GM12878 (cell line): ENCODE data around the gene HNF4A. TPM values are rescaled to one million over a fixed set of nuclear protein-coding genes. Genes with fewer than 3 reads are reported as not detected.
A peak's percentile ranks its signal among the peaks of the same experiment; 100 is the strongest.

Experiments used
- ATAC-seq: fragments of 200-7000 bp; cut with Tn5 transposase; 3 replicates; pipeline ENCODE4 v1.9.1; 2020; ENCODE audit warnings: mild to moderate bottlenecking, moderate library complexity
- BruUV-seq: library from RNA; stranded (reverse); fragments of 400-500 nt; replicated peaks from 2 replicates; lab custom pipeline; 2021; lab: Mats Ljungman, UMichigan
- CTCF ChIA-PET: fragments of 300-600 bp; sonication (Branson Sonifier 250); formaldehyde crosslinking; extraction: SDS; loops from one replicate; lab custom pipeline; 2021; ENCODE audit warnings: inconsistent platforms; lab: Yijun Ruan, JAX
- POLR2A ChIA-PET: fragments of 350-600 bp; formaldehyde crosslinking; extraction: SDS; loops from one replicate; lab custom pipeline; 2021; ENCODE audit warnings: inconsistent platforms; lab: Charles Lee
- RAD21 ChIA-PET: fragments of 300-600 bp; sonication (Branson Sonifier 250); formaldehyde crosslinking; loops from one replicate; lab custom pipeline; 2023; ENCODE audit warnings: antibody characterized with exemption; ENCODE audit not compliant: unreplicated experiment; lab: Charles Lee
- SMC1A ChIA-PET: fragments of 300-600 bp; sonication (Branson Sonifier 250); formaldehyde crosslinking; loops from one replicate; lab custom pipeline; 2023; ENCODE audit not compliant: unreplicated experiment, uncharacterized antibody; lab: Charles Lee
- DNase-seq: peaks from one replicate; pipeline ENCODE4 v3.0.0-alpha.2; 2011; ENCODE audit warnings: low read depth, low spot score
- FAIRE-seq: peaks from 3 replicates; lab custom pipeline; 2011; peaks lifted over from hg19 to GRCh38; lab: Jason Lieb, UNC
- H2AFZ ChIP-seq: 2 replicates; pipeline ENCODE4 v1.6.0; 2011; ENCODE audit warnings: low read depth, low read length, control low read depth; ENCODE audit not compliant: control insufficient read depth
- H3K27ac ChIP-seq: 2 replicates; pipeline ENCODE4 v1.5.1; 2011; ENCODE audit warnings: control low read depth; ENCODE audit not compliant: control insufficient read depth, insufficient read depth
- H3K27me3 ChIP-seq, 2 experiments: replicated peaks in 1 of 2; 2 replicates each; pipeline versions ENCODE4 v1.6.0 to v1.6.1; 2011; ENCODE audit warnings: low read length in 1 of 2; ENCODE audit not compliant: control insufficient read depth in 2 of 2, insufficient read depth in 2 of 2
- H3K36me3 ChIP-seq, 2 experiments: 2 replicates each; pipeline ENCODE4 v1.5.1; 2011; ENCODE audit warnings: low read length in 1 of 2; ENCODE audit not compliant: control insufficient read depth in 2 of 2, insufficient read depth in 2 of 2
- H3K4me1 ChIP-seq: 2 replicates; pipeline ENCODE4 v1.6.1; 2011; ENCODE audit warnings: mild to moderate bottlenecking, low read length, moderate library complexity, mixed read lengths; ENCODE audit not compliant: control insufficient read depth, insufficient read depth
- H3K4me2 ChIP-seq: 2 replicates; pipeline ENCODE4 v1.6.0; 2011; ENCODE audit warnings: control low read depth; ENCODE audit not compliant: control insufficient read depth, insufficient read depth
- H3K4me3 ChIP-seq: fragments of 200-600 bp; sonication (generic); 2 replicates; pipeline ENCODE4 v1.5.1; 2016
- H3K79me2 ChIP-seq: 2 replicates; pipeline ENCODE4 v1.6.0; 2011; ENCODE audit warnings: low read length; ENCODE audit not compliant: control insufficient read depth, insufficient read depth
- H3K9ac ChIP-seq: 2 replicates; pipeline ENCODE4 v1.8.0; 2011; ENCODE audit warnings: low read length, control low read depth, mixed read lengths; ENCODE audit not compliant: control insufficient read depth, insufficient read depth
- H3K9me3 ChIP-seq: replicated peaks from 3 replicates; pipeline ENCODE4 v1.5.1; 2011; ENCODE audit warnings: mild to moderate bottlenecking, low read length; ENCODE audit not compliant: control insufficient read depth, insufficient read depth
- H4K20me1 ChIP-seq: 2 replicates; pipeline ENCODE4 v1.6.0; 2011; ENCODE audit not compliant: control insufficient read depth, insufficient read depth
- WGBS: methylation state at CpG from one replicate; pipeline ENCODE4 v1.1.6; 2016; ENCODE audit warnings: low lambda C conversion rate; ENCODE audit not compliant: insufficient replicate concordance, insufficient coverage; ENCODE audit errors: missing lambda C conversion rate; 5-methylcytosine and 5-hydroxymethylcytosine counted together
- in situ Hi-C: fragments of 300-500 bp; cut with MboI; formaldehyde crosslinking; loops from 9 replicates; pipeline ENCODE4 v1.14.3; 2018; ENCODE audit warnings: mixed read lengths
- intact Hi-C: fragments of 100-400 bp; cut with micrococcal nuclease; formaldehyde crosslinking; loops from one replicate; pipeline ENCODE4 v1.14.2; 2022; ENCODE audit not compliant: unreplicated experiment
- polyA plus RNA-seq, 11 experiments: library from polyadenylated mRNA; depleted of rRNA in 4 of 11; unstranded in 6 of 11; stranded (reverse) in 5 of 11; fragments of >200 nt; fragmentation: Nextera tagmentation in 4 of 11; fragmentation: Illumina TruSeq in 1 of 11; extraction: Ambion mirVana in 4 of 11; extraction: Trizol in 1 of 11; gene quantifications; 1 replicate in 1 of 11; 2 replicates in 10 of 11; pipeline versions ENCODE4 v1.2.1 to v1.2.3, GENCODE V29; 2011 to 2016; ENCODE audit warnings: inconsistent platforms in 2 of 11, missing spikeins in 2 of 11, low read depth in 1 of 11
- total RNA-seq, 4 experiments: library from RNA; depleted of rRNA in 3 of 4; stranded (reverse); fragments of >200 nt in 3 of 4; fragmentation: Illumina TruSeq in 1 of 4; extraction: Trizol in 1 of 4; gene quantifications; 2 replicates each; pipeline versions ENCODE4 v1.2.1 to v1.2.3, GENCODE V29; 2013 to 2021
- TF ChIP-seq, protein P1 (sequence below): fragments of 450-650 bp; IDR thresholded peaks from 2 replicates; pipeline ENCODE4 v1.6.1; 2016; ENCODE audit warnings: mild to moderate bottlenecking
- TF ChIP-seq, protein P2 (sequence below), 3 experiments: IDR thresholded peaks in 2 of 3; conservative IDR thresholded peaks in 1 of 3; 2 replicates each; pipeline ENCODE4 v1.5.1; 2011; ENCODE audit warnings: low read depth in 3 of 3, low read length in 3 of 3, mild to moderate bottlenecking in 3 of 3, control low read depth in 2 of 3, moderate library complexity in 2 of 3, inconsistent platforms in 1 of 3, mixed read lengths in 1 of 3; ENCODE audit not compliant: control insufficient read depth in 2 of 3, insufficient read depth in 1 of 3; ENCODE audit errors: extremely low read depth in 1 of 3

Gene HNF4A
- total and polyA plus RNA-seq, 10 of the 15 experiments (the other 5 are each of a cell fraction or from before 2014, with no cell fraction given), result 0.21 TPM; not detected in 9

DNA sequence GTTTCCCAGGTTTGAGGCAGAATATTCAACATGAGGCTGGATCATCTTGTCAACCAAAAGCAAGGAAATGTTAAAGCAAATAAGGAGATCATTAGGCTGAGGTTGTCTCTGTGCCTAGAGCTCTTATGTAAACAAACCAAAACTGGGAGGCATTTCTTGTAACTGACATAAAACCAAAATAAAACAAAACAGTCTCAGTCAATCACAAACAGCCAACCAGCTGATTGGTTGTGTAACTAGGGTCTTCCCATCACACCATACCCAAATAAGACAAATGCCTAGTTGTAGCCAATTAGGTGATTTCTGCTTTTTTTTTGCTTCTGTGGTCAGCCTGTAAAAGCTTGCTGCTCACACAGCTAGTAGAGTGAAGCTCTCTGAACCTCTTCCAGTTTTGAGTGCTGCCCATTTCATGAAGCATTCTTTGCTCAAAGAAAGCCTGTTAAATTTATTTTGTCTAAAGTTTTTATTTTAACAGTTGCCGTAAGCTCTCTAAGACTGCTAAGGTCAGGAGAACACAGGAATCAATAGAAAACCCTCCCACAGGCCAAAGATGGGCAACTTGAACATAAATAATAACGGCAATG is 35.6 kb upstream of the HNF4A start:
- ChIA-PET RAD21 (interaction anchor here (1.0 kb wide), 1 partner anchor 102 kb away, joined by 3 read pairs; no protein-coding TSS in a partner anchor), SMC1A (interaction anchor here (1.4 kb wide), 1 partner anchor 8 kb away, joined by 6 read pairs; the partner anchor contains the start of gene FITM2), POLR2A (no interaction called here), CTCF (interaction anchor here (1.4 to 3.0 kb wide), 3 partner anchors 9 to 102 kb away, joined by 3 to 16 read pairs (median 12); partner anchors contain the start of gene FITM2)
- ATAC-seq (no peak), DNase-seq (no peak), FAIRE-seq (no peak)
- in situ Hi-C loops, result no loop called here
- no peaks in the 10 kb centered on the region for H4K20me1 ChIP-seq
- H3K4me2 ChIP-seq, result no peak overlapping the region
- 95% methylated on average over 2 of the region's 2 CpGs for WGBS
- no peaks in the 10 kb centered on the region for H3K36me3 ChIP-seq
- H3K9me3 ChIP-seq, result no peaks in the 10 kb centered on the region; the same call in 2 of the 3 replicates
- TF ChIP-seq, protein P1, sequence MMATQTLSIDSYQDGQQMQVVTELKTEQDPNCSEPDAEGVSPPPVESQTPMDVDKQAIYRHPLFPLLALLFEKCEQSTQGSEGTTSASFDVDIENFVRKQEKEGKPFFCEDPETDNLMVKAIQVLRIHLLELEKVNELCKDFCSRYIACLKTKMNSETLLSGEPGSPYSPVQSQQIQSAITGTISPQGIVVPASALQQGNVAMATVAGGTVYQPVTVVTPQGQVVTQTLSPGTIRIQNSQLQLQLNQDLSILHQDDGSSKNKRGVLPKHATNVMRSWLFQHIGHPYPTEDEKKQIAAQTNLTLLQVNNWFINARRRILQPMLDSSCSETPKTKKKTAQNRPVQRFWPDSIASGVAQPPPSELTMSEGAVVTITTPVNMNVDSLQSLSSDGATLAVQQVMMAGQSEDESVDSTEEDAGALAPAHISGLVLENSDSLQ, result peak; percentile 43; the same call in 1 of the 2 replicates
- TF ChIP-seq, protein P2, sequence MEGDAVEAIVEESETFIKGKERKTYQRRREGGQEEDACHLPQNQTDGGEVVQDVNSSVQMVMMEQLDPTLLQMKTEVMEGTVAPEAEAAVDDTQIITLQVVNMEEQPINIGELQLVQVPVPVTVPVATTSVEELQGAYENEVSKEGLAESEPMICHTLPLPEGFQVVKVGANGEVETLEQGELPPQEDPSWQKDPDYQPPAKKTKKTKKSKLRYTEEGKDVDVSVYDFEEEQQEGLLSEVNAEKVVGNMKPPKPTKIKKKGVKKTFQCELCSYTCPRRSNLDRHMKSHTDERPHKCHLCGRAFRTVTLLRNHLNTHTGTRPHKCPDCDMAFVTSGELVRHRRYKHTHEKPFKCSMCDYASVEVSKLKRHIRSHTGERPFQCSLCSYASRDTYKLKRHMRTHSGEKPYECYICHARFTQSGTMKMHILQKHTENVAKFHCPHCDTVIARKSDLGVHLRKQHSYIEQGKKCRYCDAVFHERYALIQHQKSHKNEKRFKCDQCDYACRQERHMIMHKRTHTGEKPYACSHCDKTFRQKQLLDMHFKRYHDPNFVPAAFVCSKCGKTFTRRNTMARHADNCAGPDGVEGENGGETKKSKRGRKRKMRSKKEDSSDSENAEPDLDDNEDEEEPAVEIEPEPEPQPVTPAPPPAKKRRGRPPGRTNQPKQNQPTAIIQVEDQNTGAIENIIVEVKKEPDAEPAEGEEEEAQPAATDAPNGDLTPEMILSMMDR (IDR thresholded peaks at IDR 0.05 in 2 of 3, conservative IDR thresholded peaks at IDR 0.05 in 1 of 3; ENCODE audit: control insufficient read depth in 2 of 3, extremely low read depth in 1 of 3, insufficient read depth in 1 of 3, low read depth in 3 of 3, low read length in 3 of 3), result no peak
- H3K4me3 ChIP-seq, result no peak overlapping the region
- no peaks in the 10 kb centered on the region for H3K27me3 ChIP-seq
- BruUV-seq, result no TSS peak
- no peak overlapping the region for H3K9ac ChIP-seq
- H3K4me1 ChIP-seq, result no peaks in the 10 kb centered on the region
- no peaks in the 10 kb centered on the region for H3K79me2 ChIP-seq
- H3K27ac ChIP-seq, result no peak overlapping the region
- intact Hi-C loops, result no loop called here
- H2AFZ ChIP-seq, result no peak overlapping the region
